Ovary (tissue), 9 donors: ENCODE data around the gene USP9Y. TPM values are rescaled to one million over a fixed set of nuclear protein-coding genes. Genes with fewer than 3 reads are reported as not detected.
A peak's percentile ranks its signal among the peaks of the same experiment; 100 is the strongest.

Source experiments
- DNase-seq, 5 donors: peaks; one replicate each; pipeline ENCODE4 v3.0.0-alpha.2; 2019 to 2020
- H3K27ac ChIP-seq, 2 donors: fragments of 200-600 bp; one replicate each; pipeline versions ENCODE4 v1.5.1 to v1.8.0; 2019 to 2022
- H3K27me3 ChIP-seq: fragments of 200-600 bp; one replicate; pipeline ENCODE4 v1.8.0; 2022
- H3K36me3 ChIP-seq: fragments of 200-600 bp; sonication (generic); one replicate; pipeline ENCODE4 v1.5.1; 2019
- H3K4me1 ChIP-seq: one replicate; pipeline ENCODE4 v1.8.1; 2013; ENCODE audit warnings: mild to moderate bottlenecking, moderate library complexity; ENCODE audit not compliant: insufficient read depth
- H3K4me3 ChIP-seq: fragments of 200-600 bp; sonication (generic); one replicate; pipeline ENCODE4 v1.5.1; 2017
- H3K9me3 ChIP-seq, 2 donors: fragments of 200-600 bp in 1 of 2; sonication (generic) in 1 of 2; one replicate each; pipeline versions ENCODE4 v1.5.1 to v1.8.1; 2013 to 2019; ENCODE audit warnings: mild to moderate bottlenecking in 1 of 2, moderate library complexity in 1 of 2
- CTCF ChIP-seq, 3 donors: fragments of 450-650 bp in 2 of 3; fragments of 200-600 bp in 1 of 3; IDR thresholded peaks; one replicate each; pipeline versions ENCODE4 v1.5.1 to v1.8.0; 2016 to 2022; ENCODE audit warnings: antibody characterized with exemption in 3 of 3, mild to moderate bottlenecking in 1 of 3
- EP300 ChIP-seq: sonication (generic); formaldehyde crosslinking; IDR thresholded peaks from one replicate; pipeline ENCODE4 v1.6.1; 2017; ENCODE audit warnings: antibody characterized with exemption
- POLR2A ChIP-seq: fragments of 450-650 bp; IDR thresholded peaks from one replicate; pipeline ENCODE4 v1.6.1; 2017; ENCODE audit warnings: antibody characterized with exemption, mild to moderate bottlenecking, moderate library complexity
- WGBS, 3 donors: extraction: QIAGEN DNeasy Blood & Tissue Kit in 1 of 3; methylation state at CpG; one replicate each; pipeline versions ENCODE4 v1.1.5 to v1.1.7; 2013 to 2017; 5-methylcytosine and 5-hydroxymethylcytosine counted together
- intact Hi-C, 4 donors: fragments of 100-400 bp; cut with DNase I; formaldehyde crosslinking; loops; one replicate each; pipeline versions ENCODE4 v1.11.0 to v1.15.1; 2022 to 2023
- polyA plus RNA-seq, 2 donors: library from polyadenylated mRNA; stranded (reverse); fragments of 200-250 nt in 1 of 2; fragments of 350-450 nt in 1 of 2; fragmentation: Illumina TruSeq in 1 of 2; extraction: RNeasy Lipid Tissue Mini Kit (QIAGEN cat#74804) in 1 of 2; gene quantifications; one replicate each; pipeline ENCODE4 v1.2.3, GENCODE V29; 2013 to 2014
- total RNA-seq, 7 donors: library from RNA; depleted of rRNA in 2 of 7; stranded (reverse); fragments of >200 nt in 2 of 7; fragmentation: NEBNext Ultra II Directional in 3 of 7; extraction: Animal tissue kit (Norgen Biotek cat#: 25700) in 3 of 7; gene quantifications; one replicate each; pipeline versions ENCODE4 v1.1.0 to v1.2.4, GENCODE V29; 2016 to 2023
- donor health status: DM: no; HTN: no; CAD: no; lungs with moderate emphysema.
- donor health status: DM: no; HTN: no; CAD: no.
- donor health status: Bipolar disorder and iron deficiency.
- donor health status: DM: yes; HTN: yes; CAD: no.
- donor health status: DM: no; HTN: no; CAD: no.
- donor health status: DM: yes; HTN: yes; CAD: no.

USP9Y gene
- total and polyA plus RNA-seq, 9 donors = 0.18 TPM; not detected in 8

- Histone ChIP-seq H3K27me3 (no peaks in the 10 kb centered on the region), H3K9me3 (no peaks in the 10 kb centered on the region), H3K27ac (no peak overlapping the region), H3K4me3 (no peak overlapping the region), H3K36me3 (no peaks in the 10 kb centered on the region), H3K4me1 (no peaks in the 10 kb centered on the region)
- TF ChIP-seq CTCF (IDR thresholded peaks at IDR 0.05) (no peak), EP300 (no peak), POLR2A (no peak)
- no peak for DNase-seq
- no CpG with 5 or more reads among the region's 2 CpGs for WGBS, 3 donors
- intact Hi-C loops = no loop called here
Measured at GRCh38 chrY:12898604-12899003, 197.6 kb downstream of the USP9Y start.

DNA sequence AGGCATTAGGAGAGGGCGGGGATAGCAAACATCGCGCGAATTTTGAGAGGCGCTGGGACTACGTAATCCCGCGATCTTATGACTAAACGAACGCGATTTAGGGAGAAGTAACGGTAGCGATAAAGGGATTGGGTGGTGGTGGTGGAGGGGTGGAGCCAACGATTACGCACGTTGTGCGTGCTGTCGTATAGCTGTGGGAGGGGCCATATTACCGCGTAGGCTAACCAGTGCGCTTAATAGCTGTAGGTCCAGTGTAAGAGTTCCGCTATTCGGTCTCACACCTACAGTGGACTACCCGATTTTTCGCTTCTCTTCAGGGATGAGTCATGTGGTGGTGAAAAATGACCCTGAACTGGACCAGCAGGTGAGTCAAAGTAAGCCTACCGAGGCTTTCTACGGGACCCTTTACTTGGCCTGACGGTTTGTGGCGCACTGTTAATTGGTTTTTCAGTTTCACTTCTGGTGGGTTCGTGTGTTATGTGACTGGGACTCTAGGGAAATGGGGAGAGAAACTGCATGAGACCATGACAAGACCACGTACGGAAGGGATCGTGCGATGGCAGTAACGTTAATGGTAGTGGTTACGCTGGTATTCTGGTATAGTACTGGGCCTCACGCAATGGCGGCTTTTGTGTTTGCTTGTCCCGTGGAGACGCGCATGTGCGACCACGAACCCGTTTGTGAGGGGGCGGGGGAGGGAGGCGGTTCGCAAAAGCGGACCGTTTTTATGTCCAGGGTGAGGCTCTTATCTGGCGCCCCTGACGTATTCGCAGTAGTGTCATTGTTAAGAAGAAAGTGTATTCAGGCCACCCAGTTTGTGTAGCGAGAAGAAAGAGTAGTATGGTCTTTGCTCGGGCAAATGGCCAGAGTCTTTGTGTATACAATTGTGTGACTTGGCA, 203.8 kb downstream of the USP9Y start, which contains the start of gene DDX3Y:
DDX3Y (plus strand) TSS at position 251 of the 899 bp plus-strand sequence; CDS start at position 320, 69 bp downstream.
- Histone ChIP-seq H3K36me3 (no peaks in the 10 kb centered on the region), H3K9me3 (no peaks in the 10 kb centered on the region), H3K4me1 (no peaks in the 10 kb centered on the region), H3K27me3 (no peaks in the 10 kb centered on the region), H3K4me3 (peak within 1 kb of the TSS; percentile 18), H3K27ac (no peak within 1 kb of the TSS)
- intact Hi-C loops = no loop called here
- WGBS, 3 donors = no CpG with 5 or more reads among the region's 54 CpGs
- no peak for TF ChIP-seq EP300
- TF ChIP-seq POLR2A = no peak
- TF ChIP-seq CTCF (IDR thresholded peaks at IDR 0.05) = no peak
- no peak for DNase-seq

- no CpG with 5 or more reads among the region's 19 CpGs for WGBS, 3 donors
- H3K9me3 ChIP-seq = no peaks in the 10 kb centered on the region
- H3K4me3 ChIP-seq = no peak overlapping the region
- intact Hi-C loops = no loop called here
- H3K27me3 ChIP-seq = no peaks in the 10 kb centered on the region
- DNase-seq = no peak
- H3K36me3 ChIP-seq = no peaks in the 10 kb centered on the region
- no peak overlapping the region for H3K27ac ChIP-seq
- H3K4me1 ChIP-seq = no peaks in the 10 kb centered on the region
- TF ChIP-seq EP300 (no peak), POLR2A (no peak), CTCF (IDR thresholded peaks at IDR 0.05) (no peak)
Measured at GRCh38 chrY:12905517-12905872, 204.5 kb downstream of the USP9Y start.

GRCh38 chrY:12905895-12906294, 204.9 kb downstream of the USP9Y start:
- intact Hi-C loops = no loop called here
- no peak for DNase-seq
- no peaks in the 10 kb centered on the region for H3K27me3 ChIP-seq
- no peaks in the 10 kb centered on the region for H3K36me3 ChIP-seq
- WGBS, 3 donors = no CpG with 5 or more reads among the region's 15 CpGs
- H3K9me3 ChIP-seq = no peaks in the 10 kb centered on the region
- TF ChIP-seq EP300 (no peak), POLR2A (no peak), CTCF (IDR thresholded peaks at IDR 0.05) (no peak)
- H3K27ac ChIP-seq = no peak overlapping the region
- no peak overlapping the region for H3K4me3 ChIP-seq
- H3K4me1 ChIP-seq = no peaks in the 10 kb centered on the region

Other genes with a start within 250 kb of the USP9Y start
- gene DDX3Y, start 203.6 kb downstream of the USP9Y start, total RNA-seq = under 1 TPM in 1 of 7 donors, not detected in 6; 0.59 TPM
- not detected for gene DDX3Y, start 203.6 kb downstream of the USP9Y start, polyA plus RNA-seq